Astrocyte (in vitro differentiated cells and primary cell): ENCODE measurements around the gene WFDC11.
"Not testable (repeated sequence)": the region's sequence is repeated elsewhere in the genome, so short reads cannot be mapped to it uniquely, and the experiment has no call there.

Experiments
- CTCF ChIP-seq: IDR thresholded peaks from 2 replicates; pipeline ENCODE4 v1.5.1; 2011; ENCODE audit warnings: low read depth, mild to moderate bottlenecking, inconsistent platforms, low read length, moderate library complexity; ENCODE audit not compliant: insufficient read depth
- EZH2 ChIP-seq: IDR thresholded peaks from 2 replicates; pipeline ENCODE4 v1.6.1; 2012; ENCODE audit warnings: mild to moderate bottlenecking, low read length, inconsistent platforms; ENCODE audit not compliant: insufficient read depth

GRCh38 chr20:45657038-45657437 is 13.0 kb downstream of the WFDC11 start:
- not testable (repeated sequence) for TF ChIP-seq CTCF, EZH2
